ENCODE data around the gene VEZT.
"Not testable (repeated sequence)": the region's sequence is repeated elsewhere in the genome, so short reads cannot be mapped to it uniquely, and the experiment has no call there.

VEZT gene, protein sequence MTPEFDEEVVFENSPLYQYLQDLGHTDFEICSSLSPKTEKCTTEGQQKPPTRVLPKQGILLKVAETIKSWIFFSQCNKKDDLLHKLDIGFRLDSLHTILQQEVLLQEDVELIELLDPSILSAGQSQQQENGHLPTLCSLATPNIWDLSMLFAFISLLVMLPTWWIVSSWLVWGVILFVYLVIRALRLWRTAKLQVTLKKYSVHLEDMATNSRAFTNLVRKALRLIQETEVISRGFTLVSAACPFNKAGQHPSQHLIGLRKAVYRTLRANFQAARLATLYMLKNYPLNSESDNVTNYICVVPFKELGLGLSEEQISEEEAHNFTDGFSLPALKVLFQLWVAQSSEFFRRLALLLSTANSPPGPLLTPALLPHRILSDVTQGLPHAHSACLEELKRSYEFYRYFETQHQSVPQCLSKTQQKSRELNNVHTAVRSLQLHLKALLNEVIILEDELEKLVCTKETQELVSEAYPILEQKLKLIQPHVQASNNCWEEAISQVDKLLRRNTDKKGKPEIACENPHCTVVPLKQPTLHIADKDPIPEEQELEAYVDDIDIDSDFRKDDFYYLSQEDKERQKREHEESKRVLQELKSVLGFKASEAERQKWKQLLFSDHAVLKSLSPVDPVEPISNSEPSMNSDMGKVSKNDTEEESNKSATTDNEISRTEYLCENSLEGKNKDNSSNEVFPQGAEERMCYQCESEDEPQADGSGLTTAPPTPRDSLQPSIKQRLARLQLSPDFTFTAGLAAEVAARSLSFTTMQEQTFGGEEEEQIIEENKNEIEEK

GRCh38 chr12:95217377-95218149 lies at the start of gene VEZT, which contains the start of gene FGD6:
Gene VEZT (plus strand): TSS chr12:95217807. CDS start chr12:95217851, 44 bp downstream.
Gene FGD6 (minus strand): TSS chr12:95217467. CDS start chr12:95217240, 227 bp downstream.
- peak; percentile 97 for DNase-seq

DNA sequence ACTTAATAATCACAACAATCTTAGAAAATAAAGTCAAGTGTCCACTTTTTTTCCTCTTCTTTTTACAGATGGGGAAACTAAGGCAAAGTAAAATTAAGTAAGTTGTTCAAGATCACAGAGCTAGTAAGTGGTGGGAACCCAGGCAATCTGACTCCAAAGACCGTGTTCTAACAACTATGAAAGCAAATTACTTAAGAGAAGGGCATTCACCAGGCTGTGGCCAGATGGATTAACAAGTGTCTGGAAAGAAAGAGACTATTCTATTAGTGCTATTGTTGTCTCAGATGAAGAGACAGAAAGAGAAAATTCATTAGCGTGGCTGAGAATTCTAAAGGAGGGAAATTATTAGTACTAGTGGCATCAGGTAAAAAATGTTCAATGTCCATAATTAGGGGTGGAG lies 48.9 kb upstream of the VEZT start:
- no peak for DNase-seq

DNA sequence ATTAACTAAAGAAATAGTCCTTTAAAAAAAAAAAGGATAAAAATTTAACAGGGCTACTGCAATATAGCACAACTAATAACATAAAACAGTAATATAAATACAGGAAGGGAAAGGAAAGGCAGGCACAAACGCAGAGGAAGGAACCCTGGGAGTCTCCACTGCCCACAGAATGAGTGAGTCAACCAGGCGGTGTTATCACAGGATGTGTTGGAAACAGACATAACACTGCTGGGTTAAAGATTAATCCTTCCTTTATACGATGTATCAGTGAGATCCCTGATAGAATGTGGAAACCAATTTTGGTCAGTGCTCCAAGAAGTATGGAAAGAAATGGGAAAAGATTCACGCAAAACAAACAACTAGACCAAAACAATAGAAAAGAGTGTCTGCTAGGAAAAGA lies 48.2 kb upstream of the VEZT start:
- DNase-seq, result no peak

DNA sequence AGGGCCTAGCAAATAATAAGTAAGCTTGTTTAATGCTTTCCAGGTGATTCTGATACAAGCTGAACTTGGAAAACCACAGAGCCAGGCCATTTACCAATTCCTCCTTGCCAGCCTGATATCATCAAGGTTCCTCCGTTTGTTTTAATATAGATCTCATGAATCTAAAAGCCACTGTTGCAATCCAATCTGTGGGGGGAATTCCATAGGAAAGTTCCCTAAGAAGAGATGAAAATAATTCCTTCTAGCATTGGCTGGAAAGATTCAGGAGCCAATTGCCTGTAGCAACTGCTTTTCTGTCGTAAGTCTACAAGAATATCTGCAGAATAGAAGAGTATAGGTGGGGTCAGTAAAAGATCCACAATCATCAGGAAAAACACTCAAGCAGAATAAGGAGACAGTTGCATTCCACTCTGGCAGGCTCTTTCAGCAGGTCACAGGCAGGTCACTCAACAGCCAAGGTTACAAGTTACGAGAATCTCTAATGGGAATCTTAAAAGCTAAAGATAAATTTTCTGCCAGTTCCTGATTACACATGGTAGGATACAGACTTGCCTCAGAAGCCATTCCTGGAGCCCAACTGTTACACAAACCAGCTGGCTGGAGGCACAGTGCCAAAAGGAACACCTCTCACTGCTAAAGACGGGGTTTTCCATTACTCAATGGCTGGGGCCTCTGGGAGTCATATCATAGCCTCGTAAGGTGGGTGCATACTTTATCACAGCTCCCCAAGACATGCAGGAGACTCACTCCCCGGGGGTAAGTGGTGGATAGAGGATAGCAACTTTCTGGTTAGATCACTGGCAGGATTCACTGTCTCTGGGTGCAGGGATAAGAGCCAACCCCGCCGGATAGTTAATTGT lies 44.0 kb upstream of the VEZT start:
- DNase-seq, result no peak

DNA sequence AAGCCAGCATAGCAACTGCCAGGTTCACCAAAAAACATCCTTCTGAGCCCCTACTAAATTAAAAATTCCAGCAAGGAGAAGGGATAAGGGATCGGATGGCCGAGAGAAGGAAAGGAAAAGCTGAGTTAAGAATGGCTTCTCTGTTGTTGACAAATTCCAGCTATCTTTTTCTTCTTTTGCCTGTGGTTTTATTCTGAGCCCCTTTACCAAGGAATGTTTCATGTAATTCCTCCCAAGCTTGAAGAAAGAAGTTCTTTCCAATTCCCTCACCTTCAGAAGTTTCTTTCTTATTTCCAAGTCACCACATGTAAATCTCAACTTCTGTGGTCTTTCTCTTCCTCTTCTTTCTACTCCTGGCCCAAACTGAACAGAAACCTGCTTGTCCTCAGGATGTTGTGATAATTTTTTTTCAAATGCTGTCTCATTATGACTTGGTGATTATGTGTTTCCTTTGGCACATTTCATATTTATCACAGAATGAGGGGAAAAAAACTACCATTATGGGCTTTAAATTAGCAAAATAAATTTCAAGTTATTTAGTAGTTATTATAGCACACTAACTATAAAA lies 40.3 kb upstream of the VEZT start:
- no peak for DNase-seq

DNA sequence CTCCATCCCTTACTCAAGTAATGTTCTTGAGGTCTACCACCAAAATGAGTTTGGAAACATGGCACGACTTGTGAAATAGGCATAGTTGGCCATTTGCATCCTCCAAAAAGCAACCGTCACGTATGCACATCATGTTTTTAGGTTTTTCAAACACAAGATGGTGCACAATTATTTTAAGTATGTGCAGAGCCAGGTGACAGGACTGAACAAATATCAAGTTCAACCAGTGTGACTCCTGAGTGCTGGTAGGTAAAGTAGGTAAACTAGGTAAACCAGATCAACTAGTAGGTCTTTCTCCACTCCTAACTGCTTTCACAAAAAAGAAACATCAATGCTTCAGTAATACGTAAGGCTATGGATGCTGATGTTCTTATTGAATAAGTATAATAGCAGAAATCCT lies 39.5 kb upstream of the VEZT start:
- no peak for DNase-seq

GRCh38 chr12:95179011-95179410 lies 38.6 kb upstream of the VEZT start:
- DNase-seq, result no peak

- DNase-seq, result no peak
Measured at GRCh38 chr12:95181103-95181502, 36.5 kb upstream of the VEZT start.

DNA sequence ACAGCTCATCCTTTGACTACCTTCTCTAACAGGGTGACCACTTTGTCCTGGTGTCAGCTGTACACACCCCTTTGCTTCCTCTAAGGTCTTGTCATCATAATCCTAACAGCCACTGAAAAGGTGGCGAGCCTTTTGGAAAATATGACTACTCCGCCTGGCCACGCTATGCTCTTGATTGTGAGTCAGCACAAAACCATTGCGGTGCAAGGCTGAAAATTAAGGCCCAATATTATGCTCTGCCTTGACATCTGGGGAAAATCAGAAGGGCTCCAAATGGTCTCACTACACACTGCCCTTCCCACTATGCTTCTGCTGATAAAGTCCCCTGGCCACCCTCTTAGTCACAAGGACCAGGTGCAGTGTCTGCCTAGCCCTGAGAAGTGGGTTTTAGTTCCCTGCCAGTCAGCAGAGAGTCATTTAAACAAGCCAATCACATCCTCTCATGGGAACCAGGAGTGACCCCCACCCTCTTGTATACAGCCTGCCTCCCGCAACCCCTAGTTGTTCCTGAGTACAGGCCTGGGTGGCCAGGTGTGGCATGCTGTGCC lies 34.7 kb upstream of the VEZT start:
- no peak for DNase-seq

DNA sequence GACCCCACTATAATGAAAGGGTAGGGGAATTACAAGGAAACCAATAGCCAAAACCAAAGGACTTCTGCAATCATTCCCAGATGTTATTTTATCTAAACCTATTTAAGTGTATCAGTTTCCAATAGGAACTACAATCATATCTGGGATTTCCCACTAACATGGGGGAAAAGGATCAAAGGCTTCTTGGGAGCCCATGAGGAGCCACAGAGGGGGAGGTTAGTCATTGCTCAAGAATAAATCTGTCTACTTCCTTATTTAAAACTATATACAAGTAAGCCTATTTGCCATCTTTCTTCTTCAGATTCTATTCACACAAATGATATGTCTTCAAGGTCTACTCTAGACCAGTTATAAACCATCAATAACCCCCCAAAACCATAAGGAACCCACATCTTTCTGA lies 33.5 kb upstream of the VEZT start:
- DNase-seq, result no peak

- DNase-seq, result no peak
Measured at GRCh38 chr12:95185072-95185471, 32.5 kb upstream of the VEZT start.

DNA sequence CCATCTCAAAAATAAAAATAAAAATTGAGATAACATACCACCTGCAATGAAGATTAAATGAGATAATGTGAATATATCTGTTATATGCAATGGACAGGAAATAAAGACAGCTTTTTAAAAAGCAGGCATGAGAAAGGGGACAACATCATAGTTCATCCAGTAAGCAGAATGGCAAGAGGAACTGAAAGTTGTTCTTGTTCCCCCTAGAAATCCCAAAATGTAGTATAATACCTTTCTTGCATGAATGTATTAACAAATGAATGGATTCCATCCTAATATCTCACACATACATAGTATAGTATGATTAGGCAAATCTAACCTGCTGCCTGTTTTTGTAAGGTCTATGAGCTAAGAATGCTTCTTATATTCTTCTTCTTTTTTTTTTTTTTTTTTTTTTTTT lies 31.8 kb upstream of the VEZT start:
- no peak for DNase-seq

DNA sequence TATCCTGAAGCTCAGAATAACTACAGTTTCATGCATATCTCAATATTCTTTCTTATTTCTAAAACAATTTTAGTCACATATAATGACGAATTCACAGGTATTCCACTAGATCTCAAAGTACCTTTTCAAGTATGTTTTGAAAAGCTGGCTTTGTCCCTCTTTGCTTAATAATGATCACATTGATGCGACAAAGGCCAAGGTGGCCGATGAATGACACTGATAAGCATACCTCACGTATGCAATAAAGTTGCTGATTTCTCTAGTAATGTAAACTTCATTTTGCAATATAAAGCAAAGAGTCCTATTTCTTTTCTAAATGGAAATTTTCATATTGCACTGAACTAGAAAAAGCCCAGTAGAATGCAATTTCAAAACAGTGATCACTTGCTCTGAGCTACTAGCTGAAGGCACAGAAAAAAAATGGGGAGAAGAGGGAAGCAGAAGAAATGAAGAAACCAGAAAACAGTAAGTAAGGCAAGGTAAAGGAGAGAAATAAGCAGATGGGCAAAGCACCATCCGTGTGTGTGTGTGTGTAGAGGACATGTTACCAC lies 29.7 kb upstream of the VEZT start:
- DNase-seq, result no peak

- no peak for DNase-seq
Measured at GRCh38 chr12:95191060-95191696, 26.4 kb upstream of the VEZT start.

DNA sequence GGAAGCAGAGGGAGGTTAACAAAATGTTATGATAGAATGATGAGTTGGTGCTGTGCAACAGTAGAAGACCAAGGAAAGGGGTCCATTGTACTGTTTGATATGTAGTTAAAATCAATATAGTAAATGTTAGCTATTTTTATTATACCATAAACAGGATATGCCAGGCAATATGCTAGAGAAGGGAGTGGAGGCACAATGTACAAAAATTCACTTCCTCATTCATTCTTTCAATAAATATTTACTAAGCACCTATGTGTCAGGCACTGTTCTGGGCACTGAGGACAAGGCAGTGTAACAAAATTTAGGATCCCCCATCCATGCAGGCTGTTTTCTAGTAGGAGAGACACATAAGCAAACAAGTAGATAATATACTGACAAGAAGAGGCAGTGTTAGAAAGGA lies 25.3 kb upstream of the VEZT start:
- no peak for DNase-seq

DNA sequence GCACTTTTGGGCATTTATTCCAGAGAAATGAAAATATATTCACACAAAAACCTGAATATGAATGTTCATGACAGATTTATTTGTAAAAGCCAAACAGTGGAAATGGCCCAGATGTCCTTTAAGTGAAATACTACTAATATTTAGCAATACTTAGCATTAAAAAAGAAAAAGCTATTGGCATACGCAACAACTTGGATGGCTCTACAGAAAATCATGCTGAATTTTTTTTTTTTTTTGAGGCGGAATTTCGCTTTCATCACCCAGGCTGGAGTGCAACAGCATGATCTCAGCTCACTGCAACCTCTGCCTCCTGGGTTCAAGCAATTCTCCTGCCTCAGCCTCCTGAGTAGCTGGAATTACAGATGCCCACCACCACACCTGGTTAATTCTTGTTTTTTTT lies 24.5 kb upstream of the VEZT start:
- no peak for DNase-seq

- no peak for DNase-seq
Measured at GRCh38 chr12:95195122-95195521, 22.5 kb upstream of the VEZT start.

DNA sequence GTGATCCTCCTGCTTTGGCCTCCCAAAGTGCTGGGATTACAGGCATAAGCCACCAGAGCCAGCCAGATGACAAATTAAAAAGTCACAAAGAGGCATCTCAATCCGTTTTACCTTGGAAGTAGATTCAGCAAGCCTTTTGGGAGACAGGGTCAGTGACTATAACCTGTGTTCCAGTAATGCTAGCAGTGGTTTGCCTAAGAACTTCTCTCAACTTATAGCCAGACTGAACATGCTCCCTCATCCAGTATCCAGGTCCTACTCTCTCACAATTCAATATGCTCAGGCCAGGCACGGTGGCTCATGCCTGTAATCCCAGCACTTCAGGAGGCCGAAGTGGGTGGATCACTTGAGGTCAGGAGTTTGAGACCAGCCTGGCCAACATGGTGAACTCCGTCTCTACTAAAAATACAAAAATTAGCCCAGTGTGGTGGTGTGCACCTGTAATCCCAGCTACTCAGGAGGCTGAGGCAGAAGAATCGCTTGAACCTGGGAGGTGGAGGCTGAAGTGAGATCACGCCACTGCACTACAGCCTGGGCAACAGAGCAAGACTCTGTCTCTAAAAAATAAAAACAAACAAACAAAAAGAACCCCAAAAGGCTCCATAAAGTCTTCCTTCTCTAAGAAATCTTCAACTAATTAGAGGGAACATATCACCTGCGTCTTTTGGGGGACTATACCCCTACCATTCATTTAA lies 20.6 kb upstream of the VEZT start:
- DNase-seq, result not testable (repeated sequence)

DNA sequence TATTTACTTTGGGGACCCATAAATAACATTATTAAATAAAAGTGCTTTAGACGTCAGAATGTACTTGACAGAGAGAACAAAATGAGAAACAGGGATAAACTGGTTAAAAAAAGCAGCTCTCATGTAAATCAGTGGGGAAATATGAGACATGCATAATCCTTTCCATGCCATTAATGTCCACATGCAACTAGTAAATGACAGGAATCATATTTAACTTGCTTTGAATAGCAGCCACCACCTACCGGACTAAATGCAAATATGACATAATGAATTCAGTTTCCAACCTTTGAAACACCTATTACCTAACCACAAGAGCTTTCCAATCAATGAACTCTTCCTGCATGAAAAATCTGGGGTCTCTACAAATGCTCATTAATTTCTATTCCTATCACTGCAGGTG lies 20.0 kb upstream of the VEZT start:
- DNase-seq, result no peak

GRCh38 chr12:95198914-95199313 lies 18.7 kb upstream of the VEZT start:
- no peak for DNase-seq
